Neuronal stem cell (in vitro differentiated cells): ENCODE results near the gene PHETA1.

Experiments used
- DNase-seq: peaks from one replicate; pipeline ENCODE4 v3.0.0-alpha.2; 2013; ENCODE audit warnings: low spot score
- H2AFZ ChIP-seq: one replicate; pipeline ENCODE4 v1.6.1; 2013; ENCODE audit warnings: mild to moderate bottlenecking, low read length, inconsistent platforms
- H2AK5ac ChIP-seq: 2 replicates; pipeline ENCODE4 v1.6.1; 2013; ENCODE audit warnings: low read depth, mild to moderate bottlenecking, inconsistent platforms, low read length, moderate library complexity, mixed read lengths
- H2BK120ac ChIP-seq: 2 replicates; pipeline ENCODE4 v1.6.1; 2013; ENCODE audit warnings: low read depth, mild to moderate bottlenecking, inconsistent platforms, low read length, moderate library complexity, mixed read lengths
- H2BK12ac ChIP-seq: one replicate; pipeline ENCODE4 v1.6.1; 2013; ENCODE audit warnings: low read length, inconsistent platforms
- H2BK15ac ChIP-seq: 2 replicates; pipeline ENCODE4 v1.6.1; 2013; ENCODE audit warnings: mild to moderate bottlenecking, low read length, inconsistent platforms, mixed read lengths
- H2BK5ac ChIP-seq: one replicate; pipeline ENCODE4 v1.6.1; 2013; ENCODE audit warnings: inconsistent platforms, mild to moderate bottlenecking, low read length, moderate library complexity
- H3K14ac ChIP-seq: one replicate; pipeline ENCODE4 v1.6.1; 2013; ENCODE audit warnings: low read length, inconsistent platforms
- H3K18ac ChIP-seq: 2 replicates; pipeline ENCODE4 v1.6.1; 2013; ENCODE audit warnings: low read length, inconsistent platforms
- H3K23ac ChIP-seq: 2 replicates; pipeline ENCODE4 v1.6.1; 2013; ENCODE audit warnings: low read depth, mild to moderate bottlenecking, mixed read lengths, low read length, inconsistent platforms; ENCODE audit not compliant: poor library complexity
- H3K27ac ChIP-seq: replicated peaks from 3 replicates; pipeline ENCODE4 v1.5.1; 2013; ENCODE audit warnings: low read length, inconsistent platforms
- H3K27me3 ChIP-seq, 3 experiments: 2 replicates each; pipeline ENCODE4 v1.6.1; 2013; ENCODE audit warnings: low read length in 3 of 3, mild to moderate bottlenecking in 2 of 3, inconsistent platforms in 1 of 3, low read depth in 1 of 3, mixed read lengths in 1 of 3, moderate library complexity in 1 of 3; ENCODE audit not compliant: control insufficient read depth in 3 of 3, insufficient read depth in 3 of 3
- H3K36me3 ChIP-seq, 2 donors: replicated peaks in 1 of 2; 2 replicates each; pipeline ENCODE4 v1.6.1; 2013; ENCODE audit warnings: low read length in 2 of 2; ENCODE audit not compliant: control insufficient read depth in 2 of 2, insufficient read depth in 2 of 2
- H3K4ac ChIP-seq: 2 replicates; pipeline ENCODE4 v1.6.1; 2013; ENCODE audit warnings: inconsistent platforms, mild to moderate bottlenecking, low read length, moderate library complexity
- H3K4me1 ChIP-seq, 2 donors: 1 replicate in 1 of 2; 2 replicates in 1 of 2; pipeline ENCODE4 v1.6.1; 2013; ENCODE audit warnings: low read length in 2 of 2, low read depth in 1 of 2; ENCODE audit not compliant: control insufficient read depth in 2 of 2, insufficient read depth in 1 of 2
- H3K4me2 ChIP-seq: one replicate; pipeline ENCODE4 v1.6.1; 2013; ENCODE audit warnings: mild to moderate bottlenecking, low read length, inconsistent platforms; ENCODE audit not compliant: insufficient read depth, poor library complexity, severe bottlenecking
- H3K4me3 ChIP-seq, 2 donors: 2 replicates each; pipeline ENCODE4 v1.5.1; 2013; ENCODE audit warnings: low read length in 2 of 2, mild to moderate bottlenecking in 2 of 2, inconsistent platforms in 1 of 2, moderate library complexity in 1 of 2
- H3K79me1 ChIP-seq: one replicate; pipeline ENCODE4 v1.6.1; 2013; ENCODE audit warnings: low read depth, mild to moderate bottlenecking, inconsistent platforms, low read length, moderate library complexity
- H3K9ac ChIP-seq: one replicate; pipeline ENCODE4 v1.6.1; 2013; ENCODE audit warnings: mild to moderate bottlenecking, low read depth, low read length, inconsistent platforms; ENCODE audit not compliant: poor library complexity
- H3K9me3 ChIP-seq, 2 donors: replicated peaks in 1 of 2; 2 replicates each; pipeline versions ENCODE3 to v1.6.1; 2013; ENCODE audit warnings: low read length in 2 of 2, mild to moderate bottlenecking in 2 of 2, inconsistent platforms in 1 of 2, low read depth in 1 of 2, mixed read lengths in 1 of 2, moderate library complexity in 1 of 2; ENCODE audit not compliant: control insufficient read depth in 2 of 2, insufficient read depth in 1 of 2
- H4K8ac ChIP-seq: one replicate; pipeline ENCODE4 v1.6.1; 2013; ENCODE audit warnings: low read depth, mild to moderate bottlenecking, inconsistent platforms, low read length, moderate library complexity
- H4K91ac ChIP-seq: one replicate; pipeline ENCODE4 v1.6.1; 2013; ENCODE audit warnings: low read length, low read depth, mild to moderate bottlenecking, inconsistent platforms; ENCODE audit not compliant: poor library complexity
- WGBS, 2 donors: extraction: QIAGEN DNeasy Blood & Tissue Kit; methylation state at CpG; one replicate each; pipeline ENCODE4 v1.1.7; 2013; ENCODE audit warnings: missing lambda C conversion rate in 2 of 2, mixed read lengths in 1 of 2; ENCODE audit not compliant: insufficient read length in 2 of 2, insufficient replicate concordance in 1 of 2; ENCODE audit errors: extremely low coverage in 2 of 2; 5-methylcytosine and 5-hydroxymethylcytosine counted together

The PHETA1 gene

GRCh38 chr12:111362687-111363475 lies 6.0 kb downstream of the PHETA1 start:
- Histone ChIP-seq H2BK5ac (no peak overlapping the region), H4K8ac (no peak overlapping the region)
- no CpG with 5 or more reads among the region's 59 CpGs for WGBS, 2 donors

GRCh38 chr12:111361717-111362576 lies 6.9 kb downstream of the PHETA1 start:
- no peak overlapping the region for H2BK5ac ChIP-seq

More at GRCh38 chr12:111362687-111363475, 6.0 kb downstream of the PHETA1 start:
- H2BK15ac ChIP-seq: no peak overlapping the region
- H2AFZ ChIP-seq: no peak overlapping the region
- H3K9me3 ChIP-seq: no peaks in the 10 kb centered on the region
- H3K4me1 ChIP-seq: peaks cover 4 to 5% of the 10 kb centered on the region in 2 donors
- peaks cover 3% of the 10 kb centered on the region for H3K79me1 ChIP-seq
- peak overlapping the region; percentile 16 for H2BK12ac ChIP-seq
- no peak overlapping the region for H3K14ac ChIP-seq
- H3K9ac ChIP-seq: no peak overlapping the region
- peak overlapping the region; percentile 59 for H3K23ac ChIP-seq
- no peak for DNase-seq
- no peak overlapping the region for H4K91ac ChIP-seq
- no peaks in the 10 kb centered on the region for H3K27me3 ChIP-seq
- H3K4ac ChIP-seq: no peak overlapping the region
- no peak overlapping the region for H3K4me3 ChIP-seq
- peaks cover 21 to 34% of the 10 kb centered on the region in 2 donors for H3K36me3 ChIP-seq
- H2BK120ac ChIP-seq: no peak overlapping the region
- H2AK5ac ChIP-seq: no peak overlapping the region
- no peak overlapping the region for H3K27ac ChIP-seq
- H3K4me2 ChIP-seq: no peak overlapping the region
- no peak overlapping the region for H3K18ac ChIP-seq

GRCh38 chr12:111361073-111361716 lies 7.7 kb downstream of the PHETA1 start:
- DNase-seq: no peak
- Histone ChIP-seq H4K8ac (no peak overlapping the region), H3K4me2 (no peak overlapping the region), H3K9ac (no peak overlapping the region), H3K27me3 (no peaks in the 10 kb centered on the region), H3K79me1 (peaks cover 1% of the 10 kb centered on the region), H3K23ac (no peak overlapping the region), H3K4me3 (no peak overlapping the region), H2BK12ac (no peak overlapping the region), H4K91ac (no peak overlapping the region), H3K14ac (no peak overlapping the region), H2AK5ac (no peak overlapping the region), H3K36me3 (peaks cover 21 to 31% of the 10 kb centered on the region in 2 donors), H2BK120ac (no peak overlapping the region), H3K4me1 (no peaks in the 10 kb centered on the region), H3K4ac (no peak overlapping the region), H3K27ac (no peak overlapping the region), H2AFZ (no peak overlapping the region), H3K9me3 (no peaks in the 10 kb centered on the region), H2BK15ac (no peak overlapping the region), H3K18ac (no peak overlapping the region), H2BK5ac (no peak overlapping the region)
- WGBS, 2 donors: no CpG with 5 or more reads among the region's 13 CpGs

More at GRCh38 chr12:111361717-111362576, 6.9 kb downstream of the PHETA1 start:
- Histone ChIP-seq H3K4me2 (no peak overlapping the region), H3K27me3 (no peaks in the 10 kb centered on the region), H3K27ac (no peak overlapping the region), H2BK120ac (peak overlapping the region; percentile 36), H3K4ac (no peak overlapping the region), H3K14ac (peak overlapping the region; percentile 76), H3K4me3 (no peak overlapping the region), H2AFZ (no peak overlapping the region), H3K9me3 (no peaks in the 10 kb centered on the region), H2AK5ac (peak overlapping the region; percentile 47), H4K91ac (no peak overlapping the region), H2BK12ac (no peak overlapping the region), H3K9ac (no peak overlapping the region), H4K8ac (peak overlapping the region; percentile 48), H3K4me1 (no peaks in the 10 kb centered on the region), H3K36me3 (peaks cover 21 to 34% of the 10 kb centered on the region in 2 donors), H3K79me1 (peaks cover 1% of the 10 kb centered on the region), H3K23ac (no peak overlapping the region), H2BK15ac (no peak overlapping the region), H3K18ac (no peak overlapping the region)
- DNase-seq: no peak
- WGBS, 2 donors: no CpG with 5 or more reads among the region's 18 CpGs
